ENCODE results near the gene GTF3C2.
"Not testable (repeated sequence)": the region's sequence is repeated elsewhere in the genome, so short reads cannot be mapped to it uniquely, and the experiment has no call there.

The GTF3C2 gene

GRCh38 chr2:27372937-27373336 lies 16.4 kb upstream of the GTF3C2 start:
- no peak for DNase-seq

GRCh38 chr2:27370816-27371620 lies 14.5 kb upstream of the GTF3C2 start:
- peak; percentile 56 for DNase-seq

- peak; percentile 99 for DNase-seq
Measured at GRCh38 chr2:27370026-27370815, 13.7 kb upstream of the GTF3C2 start, which contains the start of the genes EIF2B4 and SNX17. TSS of gene EIF2B4 (minus strand) at chr2:27370338. CDS start at chr2:27370314, 24 bp downstream. TSS of gene SNX17 (plus strand) at chr2:27370616. CDS start at chr2:27370744, 128 bp downstream.

GRCh38 chr2:27369471-27370025 lies 13.0 kb upstream of the GTF3C2 start:
- DNase-seq, result peak; percentile 64

GRCh38 chr2:27363933-27364332 lies 7.4 kb upstream of the GTF3C2 start:
- DNase-seq, result no peak

GRCh38 chr2:27362678-27363420 lies 6.3 kb upstream of the GTF3C2 start:
- DNase-seq, result no peak

GRCh38 chr2:27356056-27356381 lies 545 bp downstream of the GTF3C2 start:
- DNase-seq, result peak; percentile 66

GRCh38 chr2:27354597-27354927 lies 2.0 kb downstream of the GTF3C2 start:
- DNase-seq, result no peak

- peak; percentile 28 for DNase-seq
Measured at GRCh38 chr2:27353762-27354596, 2.6 kb downstream of the GTF3C2 start.

- not testable (repeated sequence) for DNase-seq
Measured at GRCh38 chr2:27353386-27353761, 3.2 kb downstream of the GTF3C2 start.

GRCh38 chr2:27351802-27352598 lies 4.6 kb downstream of the GTF3C2 start:
- no peak for DNase-seq

GRCh38 chr2:27350106-27350693 lies 6.4 kb downstream of the GTF3C2 start:
- no peak for DNase-seq

GRCh38 chr2:27347641-27348040 lies 8.9 kb downstream of the GTF3C2 start:
- DNase-seq, result no peak

GRCh38 chr2:27336173-27336572 lies 20.4 kb downstream of the GTF3C2 start:
- no peak for DNase-seq

GRCh38 chr2:27335311-27335710 lies 21.3 kb downstream of the GTF3C2 start:
- DNase-seq, result no peak

GRCh38 chr2:27324720-27325119 lies 31.8 kb downstream of the GTF3C2 start:
- no peak for DNase-seq

- no peak for DNase-seq
Measured at GRCh38 chr2:27323596-27324285, 32.8 kb downstream of the GTF3C2 start.

GRCh38 chr2:27322766-27323595 lies 33.6 kb downstream of the GTF3C2 start, which contains the start of gene MPV17:
TSS of gene MPV17 (minus strand) at chr2:27323097. CDS start at chr2:27322517, 580 bp downstream.
- DNase-seq, result peak; percentile 89

- DNase-seq, result no peak
Measured at GRCh38 chr2:27322301-27322765, 34.2 kb downstream of the GTF3C2 start.
